A673 (cell line): ENCODE results near the gene GFRAL. TPM values are rescaled to one million over a fixed set of nuclear protein-coding genes. Genes with fewer than 3 reads are reported as not detected.
"Not testable (repeated sequence)": the region's sequence is repeated elsewhere in the genome, so short reads cannot be mapped to it uniquely, and the experiment has no call there.

Experiments
- BruUV-seq: library from RNA; stranded (reverse); fragments of 400-500 nt; replicated peaks from 2 replicates; lab custom pipeline; 2021; lab: Mats Ljungman, UMichigan
- CTCF ChIA-PET: fragments of 300-600 bp; sonication (Branson Sonifier 250); formaldehyde crosslinking; loops from one replicate; lab custom pipeline; 2022; ENCODE audit warnings: antibody characterized with exemption; lab: Charles Lee
- POLR2A ChIA-PET: fragments of 300-600 bp; sonication (Branson Sonifier 250); formaldehyde crosslinking; loops from one replicate; lab custom pipeline; 2022; ENCODE audit warnings: antibody characterized with exemption; ENCODE audit not compliant: low non-redundant PET; lab: Charles Lee
- DNase-seq: peaks from one replicate; pipeline ENCODE4 v3.0.0-alpha.2; 2015; ENCODE audit warnings: low spot score
- H3K27ac ChIP-seq: fragments of 200-600 bp; sonication (generic); 2 replicates; pipeline ENCODE4 v1.5.1; 2016; ENCODE audit warnings: mixed run types, low read depth, mild to moderate bottlenecking, mixed read lengths, antibody characterized with exemption, low read length; ENCODE audit not compliant: poor library complexity, severe bottlenecking
- H3K27me3 ChIP-seq: fragments of 200-600 bp; sonication (generic); replicated peaks from 2 replicates; pipeline ENCODE4 v1.6.1; 2017; ENCODE audit warnings: mixed run types, low read depth, mild to moderate bottlenecking, mixed read lengths, antibody characterized with exemption, low read length; ENCODE audit not compliant: insufficient read depth, poor library complexity
- H3K36me3 ChIP-seq: fragments of 200-600 bp; sonication (generic); 2 replicates; pipeline ENCODE4 v1.6.1; 2016; ENCODE audit warnings: mixed run types, mild to moderate bottlenecking, mixed read lengths, antibody characterized with exemption, low read length; ENCODE audit not compliant: insufficient read depth, poor library complexity, severe bottlenecking
- H3K4me1 ChIP-seq: fragments of 200-600 bp; sonication (generic); 2 replicates; pipeline ENCODE4 v1.6.1; 2017; ENCODE audit warnings: mixed run types, mild to moderate bottlenecking, mixed read lengths, antibody characterized with exemption, low read length; ENCODE audit not compliant: insufficient read depth, poor library complexity, severe bottlenecking
- H3K4me3 ChIP-seq: fragments of 200-600 bp; sonication (generic); 2 replicates; pipeline ENCODE4 v1.5.1; 2016; ENCODE audit warnings: low read depth, mixed run types, mild to moderate bottlenecking, mixed read lengths, low read length; ENCODE audit not compliant: poor library complexity, severe bottlenecking
- H3K9me3 ChIP-seq: fragments of 200-600 bp; sonication (generic); 2 replicates; pipeline ENCODE4 v1.6.1; 2016; ENCODE audit warnings: mixed run types, low read depth, mild to moderate bottlenecking, mixed read lengths, antibody characterized with exemption, low read length; ENCODE audit not compliant: poor library complexity, severe bottlenecking
- CTCF ChIP-seq: fragments of 300-800, 200-600 bp; sonication (generic); conservative IDR thresholded peaks from 2 replicates; pipeline ENCODE4 v1.5.1; 2017; ENCODE audit warnings: low read depth, mild to moderate bottlenecking, antibody characterized with exemption, low read length, moderate library complexity, mixed read lengths
- EZH2 ChIP-seq: fragments of 200-600 bp; sonication (generic); IDR thresholded peaks from 2 replicates; pipeline ENCODE4 v1.6.1; 2017; ENCODE audit warnings: borderline replicate concordance, low read depth, mild to moderate bottlenecking, mixed read lengths, antibody characterized with exemption, low read length; ENCODE audit not compliant: poor library complexity, severe bottlenecking
- intact Hi-C: fragments of 100-400 bp; cut with micrococcal nuclease; formaldehyde crosslinking; loops from one replicate; pipeline ENCODE4 v1.10.0; 2022; ENCODE audit not compliant: unreplicated experiment
- total RNA-seq: library from RNA; stranded (reverse); gene quantifications from 2 replicates; pipeline ENCODE4 v1.2.3, GENCODE V29; 2021

The GFRAL gene
- total RNA-seq, 1 experiment from 2014 or later, result not detected

GRCh38 chr6:55293116-55293515, 34.2 kb upstream of the GFRAL start:
- no peaks in the 10 kb centered on the region for H3K27me3 ChIP-seq
- CTCF ChIA-PET, result no interaction called here
- TF ChIP-seq EZH2 (no peak), CTCF (peak; percentile 61)
- POLR2A ChIA-PET, result no interaction called here
- intact Hi-C loops, result loop anchor here (5.0 kb wide), 2 partner anchors 649 to 999 kb away; no protein-coding TSS in a partner anchor
- no TSS peak for BruUV-seq
- no peak overlapping the region for H3K27ac ChIP-seq
- no peak overlapping the region for H3K4me3 ChIP-seq
- H3K9me3 ChIP-seq, result no peaks in the 10 kb centered on the region
- no peaks in the 10 kb centered on the region for H3K36me3 ChIP-seq
- DNase-seq, result peak; percentile 34
- no peaks in the 10 kb centered on the region for H3K4me1 ChIP-seq

GRCh38 chr6:55297214-55297613, 30.1 kb upstream of the GFRAL start:
- H3K4me3 ChIP-seq, H3K27ac ChIP-seq, H3K27me3 ChIP-seq, H3K36me3 ChIP-seq, POLR2A ChIA-PET, BruUV-seq, CTCF ChIA-PET, intact Hi-C loops, DNase-seq, H3K9me3 ChIP-seq, H3K4me1 ChIP-seq: not testable (repeated sequence)

- no peaks in the 10 kb centered on the region for H3K9me3 ChIP-seq
- BruUV-seq, result no TSS peak
- CTCF ChIA-PET, result no interaction called here
- no peak overlapping the region for H3K4me3 ChIP-seq
- H3K27me3 ChIP-seq, result no peaks in the 10 kb centered on the region
- no peak overlapping the region for H3K27ac ChIP-seq
- no peaks in the 10 kb centered on the region for H3K36me3 ChIP-seq
- H3K4me1 ChIP-seq, result no peaks in the 10 kb centered on the region
- intact Hi-C loops, result no loop called here
- TF ChIP-seq EZH2, result no peak
- no peak for TF ChIP-seq CTCF
- POLR2A ChIA-PET, result no interaction called here
- DNase-seq, result no peak
Observed at GRCh38 chr6:55299286-55299985, 27.8 kb upstream of the GFRAL start.

- ChIA-PET CTCF (no interaction called here), POLR2A (no interaction called here)
- no TSS peak for BruUV-seq
- Histone ChIP-seq H3K27ac (no peak overlapping the region), H3K4me1 (no peaks in the 10 kb centered on the region), H3K27me3 (no peaks in the 10 kb centered on the region), H3K9me3 (no peaks in the 10 kb centered on the region), H3K36me3 (no peaks in the 10 kb centered on the region), H3K4me3 (no peak overlapping the region)
- no peak for TF ChIP-seq EZH2
- intact Hi-C loops, result no loop called here
- DNase-seq, result no peak
Observed at GRCh38 chr6:55304747-55305146, 22.5 kb upstream of the GFRAL start.
